PC-9 (cell line): ENCODE data around the gene RAMP1. TPM values are rescaled to one million over a fixed set of nuclear protein-coding genes. Genes with fewer than 3 reads are reported as not detected.

ENCODE experiments used
- BruUV-seq: library from RNA; stranded (reverse); fragments of 400-500 nt; replicated peaks from 2 replicates; lab custom pipeline; 2021; lab: Mats Ljungman, UMichigan
- CTCF ChIA-PET: fragments of 300-600 bp; sonication (Branson Sonifier 250); formaldehyde crosslinking; loops from one replicate; lab custom pipeline; 2022; ENCODE audit warnings: antibody characterized with exemption; lab: Charles Lee
- POLR2A ChIA-PET: fragments of 300-600 bp; sonication (Branson Sonifier 250); formaldehyde crosslinking; loops from one replicate; lab custom pipeline; 2022; ENCODE audit warnings: antibody characterized with exemption; ENCODE audit not compliant: unreplicated experiment; lab: Charles Lee
- DNase-seq, 2 experiments: peaks; one replicate each; pipeline versions ENCODE4 v3.0.0 to v3.0.0-alpha.2; 2015 to 2022; ENCODE audit warnings: mixed read lengths in 1 of 2
- H2AFZ ChIP-seq: fragments of 200-600 bp; sonication (generic); 2 replicates; pipeline ENCODE4 v1.8.1; 2017; ENCODE audit warnings: antibody characterized with exemption
- H3F3A ChIP-seq: fragments of 200-600 bp; sonication (generic); 2 replicates; pipeline ENCODE4 v1.8.1; 2017; ENCODE audit warnings: antibody characterized with exemption, mild to moderate bottlenecking, low read depth; ENCODE audit not compliant: insufficient read depth
- H3K27ac ChIP-seq: fragments of 200-600 bp; sonication (generic); 2 replicates; pipeline ENCODE4 v1.6.1; 2016; ENCODE audit warnings: mixed run types
- H3K27me3 ChIP-seq: fragments of 200-600 bp; sonication (generic); 2 replicates; pipeline ENCODE4 v1.6.1; 2016; ENCODE audit warnings: low read depth, mixed run types; ENCODE audit not compliant: insufficient read depth
- H3K36me3 ChIP-seq: fragments of 200-600 bp; sonication (generic); 2 replicates; pipeline ENCODE4 v1.6.1; 2016; ENCODE audit warnings: low read depth, mixed run types
- H3K4me1 ChIP-seq: fragments of 200-600 bp; sonication (generic); replicated peaks from 2 replicates; pipeline ENCODE4 v1.6.1; 2016; ENCODE audit warnings: mixed run types; ENCODE audit not compliant: insufficient read depth
- H3K4me2 ChIP-seq: fragments of 200-600 bp; sonication (generic); 2 replicates; pipeline ENCODE4 v1.6.1; 2017; ENCODE audit warnings: mixed run types
- H3K4me3 ChIP-seq: fragments of 200-600 bp; sonication (generic); 2 replicates; pipeline ENCODE4 v1.6.1; 2016; ENCODE audit warnings: mixed run types
- H3K79me2 ChIP-seq: fragments of 200-600 bp; sonication (generic); 2 replicates; pipeline ENCODE4 v1.6.1; 2017; ENCODE audit warnings: low read depth, mixed run types
- H3K9me2 ChIP-seq: fragments of 200-600 bp; sonication (generic); 2 replicates; pipeline ENCODE4 v1.8.1; 2017; ENCODE audit warnings: mild to moderate bottlenecking; ENCODE audit not compliant: insufficient read depth
- H3K9me3 ChIP-seq: fragments of 200-600 bp; sonication (generic); 2 replicates; pipeline ENCODE4 v1.8.1; 2016; ENCODE audit warnings: low read depth; ENCODE audit not compliant: insufficient read depth
- H4K20me1 ChIP-seq: fragments of 200-600 bp; sonication (generic); 2 replicates; pipeline ENCODE4 v1.8.1; 2017; ENCODE audit not compliant: insufficient read depth
- CTCF ChIP-seq: fragments of 200-600 bp; sonication (generic); conservative IDR thresholded peaks from 2 replicates; pipeline ENCODE4 v1.6.1; 2017; ENCODE audit warnings: mixed run types, antibody characterized with exemption, mild to moderate bottlenecking, moderate library complexity
- EZH2 ChIP-seq: fragments of 200-600 bp; sonication (generic); IDR thresholded peaks from 2 replicates; pipeline ENCODE4 v1.8.0; 2017; ENCODE audit warnings: antibody characterized with exemption, low read depth
- intact Hi-C: fragments of 100-400 bp; cut with micrococcal nuclease; formaldehyde crosslinking; loops from one replicate; pipeline ENCODE4 v1.10.0; 2022; ENCODE audit not compliant: unreplicated experiment
- total RNA-seq: library from RNA; stranded (reverse); gene quantifications from 2 replicates; pipeline ENCODE4 v1.2.3, GENCODE V29; 2021

Gene RAMP1
- total RNA-seq, 1 experiment from 2014 or later = 48.7 TPM

GRCh38 chr2:237824085-237824484 lies 35.3 kb upstream of the RAMP1 start:
- ChIA-PET CTCF (no interaction called here), POLR2A (no interaction called here)
- DNase-seq = no peak
- no peaks in the 10 kb centered on the region for H3K79me2 ChIP-seq
- no peak overlapping the region for H3K27ac ChIP-seq
- no peaks in the 10 kb centered on the region for H4K20me1 ChIP-seq
- peaks cover 1% of the 10 kb centered on the region; the same call in 1 of the 2 replicates for H3F3A ChIP-seq
- H2AFZ ChIP-seq = no peak overlapping the region
- no peaks in the 10 kb centered on the region for H3K36me3 ChIP-seq
- TF ChIP-seq EZH2 = no peak
- TF ChIP-seq CTCF = no peak
- 0 out of 2 replicates have a peak, but pooled peaks cover 4% of the 10 kb centered on the region for H3K4me1 ChIP-seq
- H3K9me2 ChIP-seq = no peaks in the 10 kb centered on the region
- H3K27me3 ChIP-seq = no peaks in the 10 kb centered on the region
- no TSS peak for BruUV-seq
- H3K9me3 ChIP-seq = no peaks in the 10 kb centered on the region
- intact Hi-C loops = no loop called here
- no peak overlapping the region for H3K4me2 ChIP-seq
- no peak overlapping the region for H3K4me3 ChIP-seq

- TF ChIP-seq EZH2 = no peak
- no peak for TF ChIP-seq CTCF
- CTCF ChIA-PET = no interaction called here
Measured at GRCh38 chr2:237827421-237827987, 31.9 kb upstream of the RAMP1 start.

GRCh38 chr2:237830522-237830921 lies 28.9 kb upstream of the RAMP1 start:
- intact Hi-C loops = no loop called here
- no peaks in the 10 kb centered on the region for H4K20me1 ChIP-seq
- H3K4me1 ChIP-seq = no peaks in the 10 kb centered on the region
- TF ChIP-seq EZH2 (no peak), CTCF (no peak)
- H3K79me2 ChIP-seq = no peaks in the 10 kb centered on the region
- no peak overlapping the region for H3K4me2 ChIP-seq
- H3K27ac ChIP-seq = no peak overlapping the region
- DNase-seq = peak in 1 of 2 experiments; percentile 6
- CTCF ChIA-PET = no interaction called here
- POLR2A ChIA-PET = no interaction called here
- H3K9me2 ChIP-seq = no peaks in the 10 kb centered on the region
- no peaks in the 10 kb centered on the region for H3K9me3 ChIP-seq
- no peaks in the 10 kb centered on the region for H3K27me3 ChIP-seq
- no peaks in the 10 kb centered on the region for H3F3A ChIP-seq
- BruUV-seq = no TSS peak
- no peak overlapping the region for H2AFZ ChIP-seq
- H3K36me3 ChIP-seq = no peaks in the 10 kb centered on the region
- no peak overlapping the region for H3K4me3 ChIP-seq

More at GRCh38 chr2:237827421-237827987, 31.9 kb upstream of the RAMP1 start:
- H3K9me2 ChIP-seq = no peaks in the 10 kb centered on the region
- no TSS peak for BruUV-seq
- H2AFZ ChIP-seq = no peak overlapping the region
- H3F3A ChIP-seq = no peaks in the 10 kb centered on the region
- intact Hi-C loops = no loop called here
- POLR2A ChIA-PET = no interaction called here
- no peaks in the 10 kb centered on the region for H3K4me1 ChIP-seq
- no peaks in the 10 kb centered on the region for H3K9me3 ChIP-seq
- no peaks in the 10 kb centered on the region for H4K20me1 ChIP-seq
- no peak overlapping the region for H3K4me3 ChIP-seq
- no peak for DNase-seq
- no peaks in the 10 kb centered on the region for H3K27me3 ChIP-seq
- H3K4me2 ChIP-seq = no peak overlapping the region
- H3K79me2 ChIP-seq = no peaks in the 10 kb centered on the region
- H3K36me3 ChIP-seq = no peaks in the 10 kb centered on the region
- H3K27ac ChIP-seq = no peak overlapping the region
